Natural killer cell (primary cell): ENCODE data around the gene TMEM151A. TPM values are rescaled to one million over a fixed set of nuclear protein-coding genes. Genes with fewer than 3 reads are reported as not detected.

Experiments
- ATAC-seq, 3 donors: fragments of 150-1000 bp in 2 of 3; fragments of 200-7000 bp in 1 of 3; cut with Tn5 transposase; 1 replicate in 1 of 3; 2 replicates in 2 of 3; pipeline ENCODE4 v1.10.0; 2021; ENCODE audit warnings: mild to moderate bottlenecking in 2 of 3, moderate library complexity in 2 of 3
- DNase-seq, 2 donors: peaks; one replicate each; pipeline versions ENCODE4 v3.0.0 to v3.0.0-alpha.2; 2013 to 2021; ENCODE audit warnings: mixed read lengths in 1 of 2
- H3K27ac ChIP-seq: one replicate; pipeline ENCODE4 v1.5.1; 2013; ENCODE audit warnings: mild to moderate bottlenecking, low read length
- H3K27me3 ChIP-seq: one replicate; pipeline ENCODE4 v1.6.1; 2013; ENCODE audit warnings: low read length; ENCODE audit not compliant: control insufficient read depth, insufficient read depth
- H3K36me3 ChIP-seq: one replicate; pipeline ENCODE4 v1.6.1; 2013; ENCODE audit warnings: low read length; ENCODE audit not compliant: control insufficient read depth, insufficient read depth
- H3K4me1 ChIP-seq: one replicate; pipeline ENCODE4 v1.6.1; 2013; ENCODE audit warnings: low read length; ENCODE audit not compliant: control insufficient read depth, insufficient read depth
- H3K4me3 ChIP-seq: one replicate; pipeline ENCODE4 v1.5.1; 2013; ENCODE audit warnings: low read length
- H3K9me3 ChIP-seq: one replicate; pipeline ENCODE4 v1.6.1; 2013; ENCODE audit warnings: low read length; ENCODE audit not compliant: control insufficient read depth, insufficient read depth
- H3K27ac Mint-ChIP-seq, 2 donors: one replicate each; pipeline ENCODE4 v1.8.0; 2022; ENCODE audit warnings: mild to moderate bottlenecking in 2 of 2, mixed read lengths in 2 of 2, moderate library complexity in 1 of 2
- H3K27me3 Mint-ChIP-seq, 2 donors: one replicate each; pipeline ENCODE4 v1.8.0; 2022; ENCODE audit warnings: low read depth in 2 of 2, mixed read lengths in 2 of 2
- H3K36me3 Mint-ChIP-seq: one replicate; pipeline ENCODE4 v1.8.0; 2022; ENCODE audit warnings: mixed read lengths
- H3K4me1 Mint-ChIP-seq, 2 donors: one replicate each; pipeline ENCODE4 v1.8.0; 2022; ENCODE audit warnings: mixed read lengths in 2 of 2
- H3K4me3 Mint-ChIP-seq: one replicate; pipeline ENCODE4 v1.8.0; 2022; ENCODE audit warnings: mild to moderate bottlenecking, moderate library complexity, mixed read lengths
- H3K9me3 Mint-ChIP-seq, 2 donors: one replicate each; pipeline ENCODE4 v1.8.0; 2022; ENCODE audit warnings: mixed read lengths in 2 of 2
- WGBS: methylation state at CpG from one replicate; pipeline ENCODE4 v1.1.7; 2013; ENCODE audit warnings: missing lambda C conversion rate; ENCODE audit not compliant: insufficient coverage; 5-methylcytosine and 5-hydroxymethylcytosine counted together
- intact Hi-C: fragments of 100-400 bp; cut with micrococcal nuclease; formaldehyde crosslinking; loops from one replicate; pipeline ENCODE4 v1.14.2; 2022
- total RNA-seq, 4 donors: library from RNA; stranded (reverse); fragments of 120-200 nt in 1 of 4; gene quantifications; one replicate each; pipeline versions ENCODE4 v1.2.3 to v1.2.4, GENCODE V29; 2013 to 2022
- TF ChIP-seq, protein P1 (sequence below): fragments of 200-600 bp; IDR thresholded peaks from one replicate; pipeline ENCODE4 v1.8.0; 2022; ENCODE audit warnings: antibody characterized with exemption

TMEM151A gene
- total RNA-seq, 3 donors from 2014 or later (not counting 1 experiment from before 2014, with no cell fraction given) = not detected

DNA sequence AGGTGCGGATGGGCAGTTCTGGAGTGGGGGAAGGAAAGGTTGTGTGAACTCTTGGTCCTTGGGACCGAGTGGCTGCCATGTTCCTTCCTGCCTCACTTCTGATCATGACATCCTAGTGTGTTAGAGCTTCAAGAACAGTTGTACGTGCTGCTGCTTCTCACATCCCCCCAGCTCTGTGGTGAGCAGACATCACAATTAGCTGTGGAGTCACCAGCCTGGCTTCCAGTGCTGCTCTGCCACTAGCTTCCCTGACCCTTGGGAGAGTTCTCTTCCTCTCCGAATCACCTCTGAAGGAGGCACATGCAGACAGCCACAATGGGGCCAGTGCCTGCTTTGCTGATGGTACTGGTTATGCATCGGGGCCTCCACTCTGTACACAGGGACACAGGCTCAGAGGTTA, 29.5 kb upstream of the TMEM151A start:
- no peak for DNase-seq
- H3K4me3 Mint-ChIP-seq = no peak overlapping the region
- TF ChIP-seq, protein P1, sequence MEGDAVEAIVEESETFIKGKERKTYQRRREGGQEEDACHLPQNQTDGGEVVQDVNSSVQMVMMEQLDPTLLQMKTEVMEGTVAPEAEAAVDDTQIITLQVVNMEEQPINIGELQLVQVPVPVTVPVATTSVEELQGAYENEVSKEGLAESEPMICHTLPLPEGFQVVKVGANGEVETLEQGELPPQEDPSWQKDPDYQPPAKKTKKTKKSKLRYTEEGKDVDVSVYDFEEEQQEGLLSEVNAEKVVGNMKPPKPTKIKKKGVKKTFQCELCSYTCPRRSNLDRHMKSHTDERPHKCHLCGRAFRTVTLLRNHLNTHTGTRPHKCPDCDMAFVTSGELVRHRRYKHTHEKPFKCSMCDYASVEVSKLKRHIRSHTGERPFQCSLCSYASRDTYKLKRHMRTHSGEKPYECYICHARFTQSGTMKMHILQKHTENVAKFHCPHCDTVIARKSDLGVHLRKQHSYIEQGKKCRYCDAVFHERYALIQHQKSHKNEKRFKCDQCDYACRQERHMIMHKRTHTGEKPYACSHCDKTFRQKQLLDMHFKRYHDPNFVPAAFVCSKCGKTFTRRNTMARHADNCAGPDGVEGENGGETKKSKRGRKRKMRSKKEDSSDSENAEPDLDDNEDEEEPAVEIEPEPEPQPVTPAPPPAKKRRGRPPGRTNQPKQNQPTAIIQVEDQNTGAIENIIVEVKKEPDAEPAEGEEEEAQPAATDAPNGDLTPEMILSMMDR = no peak
- intact Hi-C loops = no loop called here
- no peaks in the 10 kb centered on the region for H3K36me3 Mint-ChIP-seq
- ATAC-seq = no peak
- H3K27me3 Mint-ChIP-seq = no peaks in the 10 kb centered on the region
- no peak overlapping the region for H3K27ac Mint-ChIP-seq
- WGBS = 93% methylated on average over 5 of the region's 5 CpGs
- H3K27me3 ChIP-seq = no peaks in the 10 kb centered on the region
- H3K9me3 Mint-ChIP-seq = no peaks in the 10 kb centered on the region
- peaks cover 31% of the 10 kb centered on the region for H3K36me3 ChIP-seq
- no peak overlapping the region for H3K27ac ChIP-seq
- H3K4me3 ChIP-seq = no peak overlapping the region
- peaks cover 15% of the 10 kb centered on the region for H3K4me1 ChIP-seq
- H3K9me3 ChIP-seq = no peaks in the 10 kb centered on the region
- peaks cover 18 to 19% of the 10 kb centered on the region in 2 donors for H3K4me1 Mint-ChIP-seq

DNA sequence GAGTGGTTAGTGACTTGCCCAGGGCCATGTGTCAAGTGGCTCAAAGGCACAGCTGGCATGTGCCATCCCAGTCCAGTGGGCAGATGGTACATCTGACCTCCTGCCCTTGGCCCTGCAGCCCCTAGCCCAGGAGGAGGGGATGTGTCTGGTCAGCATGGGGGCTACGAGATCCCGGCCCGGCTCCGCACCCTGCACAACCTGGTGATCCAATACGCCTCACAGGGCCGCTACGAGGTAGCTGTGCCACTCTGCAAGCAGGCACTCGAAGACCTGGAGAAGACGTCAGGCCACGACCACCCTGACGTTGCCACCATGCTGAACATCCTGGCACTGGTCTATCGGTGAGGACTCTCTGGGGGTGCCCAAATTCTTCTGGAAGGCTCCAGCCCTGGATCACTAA, 29.0 kb upstream of the TMEM151A start:
- TF ChIP-seq, protein P1 = no peak
- H3K27me3 Mint-ChIP-seq = no peaks in the 10 kb centered on the region
- no peaks in the 10 kb centered on the region for H3K36me3 Mint-ChIP-seq
- peaks cover 23 to 24% of the 10 kb centered on the region in 2 donors for H3K4me1 Mint-ChIP-seq
- H3K4me3 Mint-ChIP-seq = no peak overlapping the region
- 97% methylated on average over 12 of the region's 12 CpGs for WGBS
- Histone ChIP-seq H3K27me3 (no peaks in the 10 kb centered on the region), H3K9me3 (no peaks in the 10 kb centered on the region), H3K36me3 (peaks cover 31% of the 10 kb centered on the region), H3K27ac (no peak overlapping the region), H3K4me3 (no peak overlapping the region), H3K4me1 (peaks cover 18% of the 10 kb centered on the region)
- no peaks in the 10 kb centered on the region for H3K9me3 Mint-ChIP-seq
- intact Hi-C loops = no loop called here
- ATAC-seq = no peak
- DNase-seq = no peak
- H3K27ac Mint-ChIP-seq = no peak overlapping the region

DNA sequence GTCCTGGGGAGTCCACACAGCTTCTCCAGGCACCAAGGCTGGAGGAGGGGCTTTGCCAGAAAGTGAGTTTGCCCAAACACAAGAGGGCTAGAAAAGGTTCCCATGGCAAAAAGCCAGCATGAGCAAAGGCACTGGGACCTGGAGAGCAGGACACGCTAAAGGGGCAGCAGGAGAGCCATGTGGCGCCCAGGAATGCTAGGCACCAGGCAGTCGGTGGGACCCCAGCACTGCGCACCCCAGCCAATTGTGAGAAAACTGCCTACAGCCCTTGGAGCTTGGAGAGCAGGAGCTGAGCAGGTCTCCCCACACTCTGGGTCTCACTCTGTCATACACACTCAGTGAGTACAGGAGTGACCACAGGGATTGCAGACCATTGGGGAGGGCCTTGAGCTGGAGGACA, 28.5 kb upstream of the TMEM151A start:
- TF ChIP-seq, protein P1 = no peak
- Mint-ChIP-seq H3K36me3 (no peaks in the 10 kb centered on the region), H3K4me3 (no peak overlapping the region), H3K4me1 (peaks cover 27 to 28% of the 10 kb centered on the region in 2 donors), H3K9me3 (no peaks in the 10 kb centered on the region), H3K27me3 (no peaks in the 10 kb centered on the region), H3K27ac (no peak overlapping the region)
- H3K27me3 ChIP-seq = no peaks in the 10 kb centered on the region
- intact Hi-C loops = no loop called here
- peaks cover 23% of the 10 kb centered on the region for H3K4me1 ChIP-seq
- no peaks in the 10 kb centered on the region for H3K9me3 ChIP-seq
- ATAC-seq (no peak), DNase-seq (no peak)
- H3K27ac ChIP-seq = no peak overlapping the region
- peaks cover 31% of the 10 kb centered on the region for H3K36me3 ChIP-seq
- H3K4me3 ChIP-seq = no peak overlapping the region
- 95% methylated on average over 4 of the region's 4 CpGs for WGBS

DNA sequence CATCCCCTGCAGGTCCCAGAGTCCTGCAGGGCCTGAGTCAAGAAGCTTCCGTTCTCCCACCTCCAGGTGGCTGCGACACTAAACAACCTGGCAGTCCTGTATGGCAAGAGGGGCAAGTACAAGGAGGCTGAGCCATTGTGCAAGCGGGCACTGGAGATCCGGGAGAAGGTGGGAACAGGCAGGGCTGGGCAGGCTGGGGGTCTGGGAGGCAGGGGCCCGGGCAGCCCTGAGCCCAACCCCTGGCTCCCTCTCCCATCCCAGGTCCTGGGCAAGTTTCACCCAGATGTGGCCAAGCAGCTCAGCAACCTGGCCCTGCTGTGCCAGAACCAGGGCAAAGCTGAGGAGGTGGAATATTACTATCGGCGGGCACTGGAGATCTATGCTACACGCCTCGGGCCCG, 27.9 kb upstream of the TMEM151A start:
- Histone ChIP-seq H3K36me3 (peaks cover 31% of the 10 kb centered on the region), H3K4me1 (peaks cover 19% of the 10 kb centered on the region), H3K27me3 (no peaks in the 10 kb centered on the region), H3K9me3 (no peaks in the 10 kb centered on the region), H3K27ac (no peak overlapping the region), H3K4me3 (no peak overlapping the region)
- DNase-seq (no peak), ATAC-seq (no peak)
- WGBS = 97% methylated on average over 10 of the region's 10 CpGs
- H3K27me3 Mint-ChIP-seq = no peaks in the 10 kb centered on the region
- no peak overlapping the region for H3K27ac Mint-ChIP-seq
- no peak overlapping the region for H3K4me3 Mint-ChIP-seq
- H3K36me3 Mint-ChIP-seq = no peaks in the 10 kb centered on the region
- TF ChIP-seq, protein P1 = no peak
- no peaks in the 10 kb centered on the region for H3K9me3 Mint-ChIP-seq
- peaks cover 24 to 25% of the 10 kb centered on the region in 2 donors for H3K4me1 Mint-ChIP-seq
- intact Hi-C loops = no loop called here
